Central memory CD8-positive, alpha-beta T cell (primary cell): Measurements from ENCODE around the gene TPI1.
"Not testable (repeated sequence)": the region's sequence is repeated elsewhere in the genome, so short reads cannot be mapped to it uniquely, and the experiment has no call there.

Experiments used
- ATAC-seq: fragments of 150-1000 bp; cut with Tn5 transposase; replicated peaks from 2 replicates; pipeline ENCODE4 v1.10.0; 2022; ENCODE audit warnings: mild to moderate bottlenecking, moderate FRiP score, moderate number of reproducible peaks; ENCODE audit not compliant: poor library complexity, severe bottlenecking; ENCODE audit errors: extremely low read depth
- DNase-seq, 2 donors: peaks; one replicate each; pipeline ENCODE4 v3.0.0; 2021; ENCODE audit warnings: low spot score in 2 of 2
- H3K27ac Mint-ChIP-seq: one replicate; pipeline ENCODE4 v1.8.0; 2022; ENCODE audit warnings: low read depth, mild to moderate bottlenecking, moderate library complexity, mixed read lengths
- H3K27me3 Mint-ChIP-seq: one replicate; pipeline ENCODE4 v1.8.0; 2022; ENCODE audit warnings: mixed read lengths
- H3K36me3 Mint-ChIP-seq: one replicate; pipeline ENCODE4 v1.8.0; 2022; ENCODE audit warnings: mild to moderate bottlenecking, moderate library complexity, mixed read lengths; ENCODE audit not compliant: insufficient read depth
- H3K4me1 Mint-ChIP-seq: one replicate; pipeline ENCODE4 v1.8.0; 2022; ENCODE audit warnings: mixed read lengths
- H3K4me3 Mint-ChIP-seq: one replicate; pipeline ENCODE4 v1.8.0; 2022; ENCODE audit warnings: mild to moderate bottlenecking, moderate library complexity, mixed read lengths
- H3K9me3 Mint-ChIP-seq: one replicate; pipeline ENCODE4 v1.8.0; 2022; ENCODE audit warnings: mixed read lengths

Gene TPI1

DNA sequence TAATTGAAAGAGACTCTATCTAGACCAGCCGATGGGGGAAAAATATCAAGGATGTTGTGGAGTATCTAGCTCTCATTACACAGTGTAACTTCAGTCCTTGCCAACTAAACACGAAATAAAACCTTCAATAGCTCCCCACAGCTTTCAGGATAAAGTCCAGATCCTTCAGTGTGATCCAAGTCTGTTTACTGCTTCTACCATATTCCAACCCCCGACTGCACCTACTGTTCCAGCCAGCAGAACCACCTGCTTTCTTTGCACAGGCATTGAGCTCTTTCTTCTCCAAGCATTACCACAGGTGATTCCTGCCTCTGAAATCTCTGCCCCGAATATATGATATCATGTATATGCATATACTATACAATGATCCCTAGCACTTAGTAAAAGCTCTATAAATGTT lies 35.1 kb downstream of the TPI1 start:
- Mint-ChIP-seq H3K27me3 (no peaks in the 10 kb centered on the region), H3K4me3 (no peak overlapping the region), H3K4me1 (no peaks in the 10 kb centered on the region), H3K9me3 (no peaks in the 10 kb centered on the region), H3K27ac (no peak overlapping the region), H3K36me3 (no peaks in the 10 kb centered on the region)
- DNase-seq (no peak), ATAC-seq (no peak)

DNA sequence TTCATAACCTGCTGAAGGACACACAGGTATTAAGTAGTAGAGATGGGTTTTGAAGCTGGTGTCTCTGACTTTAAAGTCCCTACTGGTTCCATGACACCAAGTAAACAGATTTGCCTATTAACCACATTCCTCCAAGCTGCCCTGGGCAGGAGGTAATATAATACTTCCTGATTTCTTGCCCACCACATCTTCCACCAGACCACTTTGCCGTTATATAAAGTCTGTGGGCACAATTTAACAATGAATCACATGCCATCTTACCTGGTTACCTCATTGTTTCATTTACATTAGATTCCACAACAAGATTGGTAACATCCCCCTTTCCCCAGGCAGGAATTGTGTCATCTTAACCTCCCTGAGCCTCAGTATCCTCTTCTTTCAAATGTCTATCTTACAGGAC lies 36.4 kb downstream of the TPI1 start:
- ATAC-seq: no peak
- no peaks in the 10 kb centered on the region for H3K9me3 Mint-ChIP-seq
- H3K4me3 Mint-ChIP-seq: no peak overlapping the region
- H3K36me3 Mint-ChIP-seq: no peaks in the 10 kb centered on the region
- H3K27ac Mint-ChIP-seq: no peak overlapping the region
- DNase-seq: no peak
- H3K4me1 Mint-ChIP-seq: no peaks in the 10 kb centered on the region
- no peaks in the 10 kb centered on the region for H3K27me3 Mint-ChIP-seq

DNA sequence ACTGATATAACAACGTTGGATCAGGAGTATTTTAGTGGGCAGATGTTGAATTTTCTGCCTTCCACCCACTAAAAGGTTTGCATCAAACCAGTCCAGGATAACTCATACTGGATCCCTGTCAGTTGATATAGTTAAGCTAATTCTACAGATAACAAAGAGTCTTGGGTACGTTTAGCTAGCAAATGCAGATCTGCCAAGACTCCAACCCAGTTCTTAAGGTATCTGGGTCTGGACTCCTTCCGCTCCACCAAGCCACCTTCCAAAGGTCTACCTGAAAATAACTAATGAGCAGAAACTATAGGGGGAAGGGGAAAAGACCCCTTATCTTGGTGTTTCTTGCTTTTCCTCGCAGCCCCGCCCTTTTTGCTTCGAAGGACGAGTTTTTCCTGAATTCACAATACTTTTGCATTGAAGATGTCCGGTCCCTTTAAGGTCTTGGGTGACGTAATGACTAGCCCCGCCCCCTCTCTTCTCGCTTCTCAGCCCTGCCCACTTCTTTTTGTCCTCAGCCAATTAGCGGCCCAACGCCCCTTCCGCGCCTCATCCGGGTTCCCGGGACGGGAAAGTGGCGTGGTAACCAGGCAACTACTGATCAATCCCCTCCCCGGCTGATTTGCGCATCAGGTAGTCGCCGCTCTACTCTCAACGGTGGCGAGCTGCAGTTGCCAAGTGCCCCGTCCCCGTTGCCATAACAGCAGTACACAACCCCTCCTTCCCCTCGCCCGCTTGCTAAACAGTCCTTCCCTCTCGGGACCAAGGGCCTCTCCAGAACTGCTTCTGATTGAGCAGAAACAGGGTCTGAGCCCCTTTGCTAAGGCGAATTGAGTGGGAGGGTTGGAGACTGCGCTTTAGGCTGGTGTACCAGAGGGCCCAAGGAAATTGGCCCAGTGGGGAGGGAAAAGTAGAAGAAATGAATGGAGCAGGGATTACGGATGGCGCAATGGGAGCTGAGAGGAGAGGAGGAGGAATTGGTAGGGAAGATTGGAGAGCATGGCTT lies 37.2 kb downstream of the TPI1 start, which contains the start of gene LRRC23:
LRRC23 (plus strand) TSS at position 543 of the 997 bp plus-strand sequence. CDS start 812 bp downstream, outside the sequence.
- DNase-seq (peak; percentile 93 to 96), ATAC-seq (peak; percentile 96)
- Mint-ChIP-seq H3K27me3 (no peaks in the 10 kb centered on the region), H3K4me3 (no peak within 1 kb of the TSS), H3K27ac (no peak within 1 kb of the TSS), H3K36me3 (no peaks in the 10 kb centered on the region), H3K9me3 (no peaks in the 10 kb centered on the region), H3K4me1 (no peaks in the 10 kb centered on the region)

DNA sequence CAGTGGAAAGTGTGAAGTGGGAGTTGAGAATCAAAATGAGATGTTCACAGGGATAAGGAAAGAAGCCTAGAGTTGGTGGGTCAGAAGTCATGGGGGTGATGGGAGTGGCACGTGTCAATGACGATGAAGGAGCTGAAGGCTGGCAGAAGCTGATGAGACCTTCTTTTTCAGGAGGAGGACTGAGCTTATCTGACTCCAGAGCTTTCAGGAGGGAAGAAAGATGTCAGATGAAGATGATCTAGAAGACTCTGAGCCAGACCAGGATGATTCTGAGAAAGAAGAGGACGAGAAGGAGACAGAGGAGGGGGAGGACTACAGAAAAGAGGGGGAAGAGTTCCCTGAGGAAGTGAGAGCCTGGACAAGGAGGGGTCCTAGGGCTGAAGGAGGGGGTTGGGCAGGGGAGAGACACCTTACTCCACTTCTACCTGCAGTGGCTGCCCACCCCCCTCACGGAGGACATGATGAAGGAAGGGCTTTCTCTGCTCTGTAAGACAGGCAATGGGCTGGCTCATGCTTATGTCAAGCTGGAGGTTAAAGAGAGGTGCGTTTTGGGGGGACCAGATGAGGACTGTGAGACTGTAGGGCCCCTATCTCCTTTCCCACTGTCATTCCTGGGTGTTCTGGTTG lies 38.2 kb downstream of the TPI1 start:
- Mint-ChIP-seq H3K27me3 (no peaks in the 10 kb centered on the region), H3K4me1 (no peaks in the 10 kb centered on the region), H3K9me3 (no peaks in the 10 kb centered on the region), H3K4me3 (no peak overlapping the region), H3K36me3 (no peaks in the 10 kb centered on the region), H3K27ac (no peak overlapping the region)
- DNase-seq: no peak
- ATAC-seq: no peak

DNA sequence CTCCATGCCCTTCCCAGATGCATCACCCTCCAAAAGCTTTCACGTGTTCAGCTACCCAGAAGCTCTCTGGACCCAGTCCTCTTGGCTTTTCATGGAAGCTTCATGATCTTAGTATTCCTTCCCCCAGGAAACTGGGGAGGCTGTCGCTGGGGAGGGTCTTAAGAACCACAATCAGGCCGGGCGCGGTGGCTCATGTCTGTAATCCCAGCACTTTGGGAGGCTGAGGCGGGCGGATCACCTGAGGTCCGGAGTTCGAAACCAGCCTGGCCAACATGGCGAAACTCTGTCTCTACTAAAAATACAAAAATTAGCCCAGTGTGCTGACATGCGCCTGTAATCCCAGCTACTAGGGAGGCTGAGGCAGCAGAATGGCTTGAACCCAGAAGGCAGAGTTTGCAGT lies 40.8 kb downstream of the TPI1 start:
- H3K4me3 Mint-ChIP-seq, H3K27me3 Mint-ChIP-seq, H3K9me3 Mint-ChIP-seq, DNase-seq, H3K36me3 Mint-ChIP-seq, ATAC-seq, H3K27ac Mint-ChIP-seq, H3K4me1 Mint-ChIP-seq: not testable (repeated sequence)

DNA sequence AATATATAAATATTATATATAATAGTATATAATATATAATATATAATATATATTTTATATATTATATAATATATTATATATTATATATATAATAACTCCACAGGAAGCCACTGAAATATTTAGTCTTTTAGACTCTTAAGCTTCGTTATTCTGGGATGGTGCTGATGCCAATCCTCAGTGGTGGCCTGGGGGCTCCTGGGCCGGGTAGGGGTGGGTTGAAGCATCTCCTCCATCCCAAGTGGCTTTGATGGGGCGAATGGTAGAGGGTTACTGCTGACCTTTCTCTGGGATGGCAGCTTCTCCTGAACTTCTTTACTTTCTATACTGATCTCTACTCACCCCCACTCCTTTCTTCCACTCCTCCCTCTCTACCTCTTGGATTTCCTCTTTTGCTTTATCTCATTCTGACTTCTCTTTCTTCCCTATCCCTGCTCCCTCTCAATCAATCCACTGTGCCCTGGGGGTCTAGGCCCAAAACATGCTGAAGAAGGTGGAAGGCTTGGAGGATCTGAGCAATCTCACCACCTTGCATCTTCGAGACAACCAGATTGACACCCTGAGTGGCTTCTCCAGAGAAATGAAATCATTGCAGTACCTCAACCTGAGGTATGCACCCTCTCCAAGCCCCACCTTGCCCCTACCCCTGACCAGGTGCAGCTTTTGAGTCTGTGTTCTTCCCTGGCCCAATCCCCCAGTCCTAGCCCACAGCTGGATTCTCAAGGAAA lies 42.3 kb downstream of the TPI1 start:
- Mint-ChIP-seq H3K9me3 (no peaks in the 10 kb centered on the region), H3K4me1 (peaks cover 17% of the 10 kb centered on the region), H3K4me3 (no peak overlapping the region), H3K36me3 (peaks cover under 1% of the 10 kb centered on the region), H3K27ac (no peak overlapping the region), H3K27me3 (no peaks in the 10 kb centered on the region)
- ATAC-seq: no peak
- no peak for DNase-seq

DNA sequence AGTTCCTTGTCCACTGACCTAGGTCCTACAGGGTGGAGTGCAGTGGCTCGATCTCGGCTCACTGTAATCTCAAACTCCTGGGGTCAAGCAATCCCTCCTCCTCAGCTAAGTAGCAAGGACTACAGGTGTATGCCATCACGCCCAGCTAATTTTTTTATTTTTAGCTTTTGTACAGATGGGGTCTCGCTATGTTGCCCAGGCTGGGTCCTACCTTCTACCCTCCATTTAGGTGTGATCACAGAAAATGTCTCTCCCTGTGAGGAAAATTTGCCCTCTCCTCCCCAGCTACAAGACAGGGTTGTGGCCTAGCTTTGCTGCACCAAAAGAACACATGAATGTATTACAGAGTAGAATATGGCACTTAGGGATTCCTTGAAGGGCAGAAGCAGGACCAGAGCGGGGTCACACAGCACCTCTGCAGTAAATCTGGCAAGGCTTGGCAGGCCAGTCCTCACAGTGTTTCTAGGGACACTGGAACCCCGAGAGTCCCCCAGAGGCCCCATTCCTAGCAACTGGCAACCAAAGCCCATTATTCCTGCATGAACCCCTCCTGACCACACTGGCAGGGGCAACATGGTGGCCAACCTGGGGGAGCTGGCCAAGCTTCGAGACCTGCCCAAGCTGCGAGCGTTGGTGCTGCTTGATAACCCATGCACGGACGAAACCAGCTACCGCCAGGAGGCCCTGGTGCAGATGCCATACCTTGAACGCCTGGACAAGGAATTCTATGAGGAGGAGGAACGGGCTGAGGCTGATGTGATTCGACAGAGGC lies 45.0 kb downstream of the TPI1 start:
- no peaks in the 10 kb centered on the region for H3K9me3 Mint-ChIP-seq
- peak overlapping the region; percentile 89 for H3K27ac Mint-ChIP-seq
- peaks cover 42% of the 10 kb centered on the region for H3K4me1 Mint-ChIP-seq
- H3K36me3 Mint-ChIP-seq: peaks cover 9% of the 10 kb centered on the region
- DNase-seq (no peak), ATAC-seq (no peak)
- no peaks in the 10 kb centered on the region for H3K27me3 Mint-ChIP-seq
- peak overlapping the region; percentile 88 for H3K4me3 Mint-ChIP-seq

DNA sequence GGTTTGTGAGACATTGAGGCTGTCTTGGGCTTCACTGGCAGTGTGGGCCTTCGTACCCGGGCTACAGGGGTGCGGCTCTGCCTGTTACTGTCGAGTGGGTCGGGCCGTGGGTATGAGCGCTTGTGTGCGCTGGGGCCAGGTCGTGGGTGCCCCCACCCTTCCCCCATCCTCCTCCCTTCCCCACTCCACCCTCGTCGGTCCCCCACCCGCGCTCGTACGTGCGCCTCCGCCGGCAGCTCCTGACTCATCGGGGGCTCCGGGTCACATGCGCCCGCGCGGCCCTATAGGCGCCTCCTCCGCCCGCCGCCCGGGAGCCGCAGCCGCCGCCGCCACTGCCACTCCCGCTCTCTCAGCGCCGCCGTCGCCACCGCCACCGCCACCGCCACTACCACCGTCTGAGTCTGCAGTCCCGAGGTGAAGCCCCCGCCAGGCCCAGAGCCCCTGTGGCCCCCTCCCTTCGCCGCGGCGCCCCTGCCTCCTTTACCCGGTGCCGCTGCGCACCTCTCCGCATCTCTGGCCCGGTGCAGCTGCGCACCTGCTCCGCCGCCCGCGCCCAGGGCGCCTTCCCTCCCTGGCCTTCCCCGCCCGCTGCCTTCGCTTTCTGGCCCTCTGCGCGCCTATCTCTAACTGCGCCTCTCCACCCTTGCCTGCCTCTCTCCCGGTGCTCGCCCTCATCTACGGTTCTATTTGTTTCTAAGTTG lies 47.1 kb downstream of the TPI1 start, which contains the start of gene ENO2:
ENO2 (plus strand) TSS at position 335 of the 701 bp plus-strand sequence. CDS start 1,253 bp downstream, outside the sequence.
- ATAC-seq: peak; percentile 93
- peaks cover 19% of the 10 kb centered on the region for H3K36me3 Mint-ChIP-seq
- H3K4me1 Mint-ChIP-seq: peaks cover 42% of the 10 kb centered on the region
- no peaks in the 10 kb centered on the region for H3K9me3 Mint-ChIP-seq
- DNase-seq: peak; percentile 69 to 72
- peak within 1 kb of the TSS; percentile 89 for H3K27ac Mint-ChIP-seq
- peak within 1 kb of the TSS; percentile 88 for H3K4me3 Mint-ChIP-seq
- H3K27me3 Mint-ChIP-seq: no peaks in the 10 kb centered on the region

DNA sequence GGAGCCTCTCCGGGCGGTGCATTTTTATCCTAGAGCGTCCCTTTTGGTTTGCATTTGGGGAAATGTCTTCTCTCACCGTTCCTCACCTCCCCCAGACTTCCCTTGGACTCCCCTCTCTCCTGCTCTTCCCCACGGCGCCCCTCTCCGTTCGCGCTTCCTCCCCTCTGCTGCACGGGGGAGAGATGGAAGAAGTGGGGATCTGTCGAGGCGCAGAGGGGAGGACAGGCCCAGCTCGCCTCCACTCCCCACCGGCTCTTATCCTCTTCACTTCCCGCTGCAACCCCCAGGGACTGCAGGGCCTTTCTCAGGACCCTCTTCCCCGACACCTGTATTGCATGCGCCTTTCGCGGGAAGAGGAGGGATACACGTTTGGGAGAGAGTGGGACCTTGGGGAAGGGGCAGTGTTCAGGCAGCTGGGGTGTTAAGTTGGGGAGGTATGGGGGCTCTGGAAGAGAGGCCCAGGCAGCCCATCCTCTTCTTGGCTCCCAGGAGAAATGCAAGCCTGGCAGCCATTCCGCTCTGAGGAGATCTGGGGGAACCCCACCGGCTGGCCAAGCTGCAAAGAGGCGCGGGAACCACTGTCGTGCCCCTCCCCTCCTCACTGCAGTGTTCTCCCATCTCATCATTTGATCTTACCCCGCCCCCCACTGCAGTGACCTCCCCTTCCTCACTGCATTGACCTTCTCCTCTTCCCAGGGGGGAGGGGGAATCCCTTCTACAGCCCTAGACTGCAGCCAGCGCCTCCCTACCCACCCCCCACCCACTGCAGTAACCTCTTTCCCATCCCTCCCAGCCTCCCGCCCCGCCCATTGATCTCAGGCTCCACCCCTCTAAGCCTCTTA lies 47.8 kb downstream of the TPI1 start:
- H3K36me3 Mint-ChIP-seq: peaks cover 24% of the 10 kb centered on the region
- ATAC-seq (peak; percentile 2), DNase-seq (no peak)
- peaks cover 42% of the 10 kb centered on the region for H3K4me1 Mint-ChIP-seq
- peak overlapping the region; percentile 88 for H3K4me3 Mint-ChIP-seq
- H3K9me3 Mint-ChIP-seq: no peaks in the 10 kb centered on the region
- no peaks in the 10 kb centered on the region for H3K27me3 Mint-ChIP-seq
- peak overlapping the region; percentile 89 for H3K27ac Mint-ChIP-seq

DNA sequence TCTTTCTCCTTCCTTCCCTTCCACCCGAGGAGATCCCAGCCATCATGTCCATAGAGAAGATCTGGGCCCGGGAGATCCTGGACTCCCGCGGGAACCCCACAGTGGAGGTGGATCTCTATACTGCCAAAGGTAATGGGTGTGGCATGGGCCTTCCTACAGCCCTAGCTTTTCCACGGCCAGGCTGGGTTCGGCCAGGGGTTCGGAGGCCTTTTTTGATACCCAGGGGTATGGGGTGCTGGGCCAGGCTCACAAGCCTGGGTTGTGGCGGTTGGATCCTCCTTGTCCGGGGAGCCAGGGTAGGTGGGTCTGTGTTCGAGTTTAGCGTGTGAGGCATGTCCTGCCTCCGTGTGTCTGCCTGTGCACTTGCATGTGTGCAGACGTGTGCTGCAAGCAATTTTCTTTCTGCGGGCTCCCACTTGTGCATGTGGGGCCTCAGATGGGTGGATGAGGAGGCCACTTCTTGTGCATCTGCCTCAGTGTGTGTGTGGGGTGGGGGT lies 48.5 kb downstream of the TPI1 start:
- DNase-seq (no peak), ATAC-seq (no peak)
- Mint-ChIP-seq H3K4me3 (peak overlapping the region; percentile 88), H3K36me3 (peaks cover 24% of the 10 kb centered on the region), H3K4me1 (peaks cover 42% of the 10 kb centered on the region), H3K27me3 (no peaks in the 10 kb centered on the region), H3K9me3 (no peaks in the 10 kb centered on the region), H3K27ac (peak overlapping the region; percentile 89)
